Upper lobe of right lung (tissue), 1 donor: ENCODE measurements around the gene PAMR1. TPM values are rescaled to one million over a fixed set of nuclear protein-coding genes. Genes with fewer than 3 reads are reported as not detected.

ENCODE experiments used
- ATAC-seq: fragments of 200-7000 bp; cut with Tn5 transposase; one replicate; pipeline ENCODE4 v1.9.1; 2020; ENCODE audit warnings: mild to moderate bottlenecking, moderate library complexity
- DNase-seq: peaks from one replicate; pipeline ENCODE4 v3.0.0-alpha.2; 2020
- H3K27ac ChIP-seq: fragments of 200-600 bp; one replicate; pipeline ENCODE4 v1.8.0; 2022
- H3K27me3 ChIP-seq: fragments of 200-600 bp; one replicate; pipeline ENCODE4 v1.8.0; 2022; ENCODE audit warnings: mild to moderate bottlenecking
- H3K36me3 ChIP-seq: fragments of 200-600 bp; one replicate; pipeline ENCODE4 v1.8.0; 2022
- H3K4me1 ChIP-seq: fragments of 200-600 bp; one replicate; pipeline ENCODE4 v1.8.0; 2022
- H3K4me3 ChIP-seq: fragments of 200-600 bp; one replicate; pipeline ENCODE4 v1.8.0; 2022; ENCODE audit warnings: mild to moderate bottlenecking
- H3K9me3 ChIP-seq: fragments of 200-600 bp; one replicate; pipeline ENCODE4 v1.8.0; 2022
- intact Hi-C: fragments of 100-400 bp; cut with DNase I; formaldehyde crosslinking; loops from one replicate; pipeline ENCODE4 v1.11.0; 2022
- total RNA-seq: library from RNA; stranded (reverse); fragmentation: NEBNext Ultra II Directional; extraction: Animal tissue kit (Norgen Biotek cat#: 25700); gene quantifications from one replicate; pipeline ENCODE4 v1.2.1, GENCODE V29; 2021
- TF ChIP-seq, protein P1 (sequence below): fragments of 200-600 bp; IDR thresholded peaks from one replicate; pipeline ENCODE4 v1.8.0; 2022; ENCODE audit warnings: antibody characterized with exemption
- donor health status: DM: no; HTN: yes; CAD: no; lungs with severe emphysema.

Gene PAMR1
- total RNA-seq, 1 donor from 2014 or later = 12.4 TPM

DNA sequence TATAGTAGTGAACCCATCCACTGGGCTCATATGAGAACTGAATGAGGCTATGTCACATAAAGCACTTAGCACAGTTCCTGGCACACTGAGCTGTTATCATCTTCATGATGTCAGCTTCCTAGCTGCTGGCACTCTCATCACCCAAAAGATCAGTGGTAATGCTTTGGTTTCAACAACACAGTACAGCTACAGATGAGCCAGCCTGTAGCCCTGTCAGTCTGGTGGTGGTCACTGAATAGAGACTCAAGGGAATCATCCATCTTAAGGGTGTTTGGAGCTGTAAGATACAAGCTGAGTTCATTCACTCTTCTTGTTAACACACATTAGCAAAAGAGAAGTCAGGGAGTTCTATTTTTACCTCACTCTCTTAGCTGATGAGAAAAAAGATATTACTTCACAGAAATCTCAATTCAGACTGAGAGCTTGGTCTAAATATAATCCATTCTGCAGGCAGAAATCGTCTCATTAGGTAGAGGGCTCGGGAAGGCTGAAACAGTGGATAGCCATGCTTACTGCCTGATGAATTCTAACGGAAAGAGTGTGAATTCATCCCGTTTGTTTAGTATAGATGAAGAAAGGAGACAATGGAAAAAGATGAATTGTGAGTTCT is 99.7 kb downstream of the PAMR1 start:
- DNase-seq (no peak), ATAC-seq (no peak)
- TF ChIP-seq, protein P1, sequence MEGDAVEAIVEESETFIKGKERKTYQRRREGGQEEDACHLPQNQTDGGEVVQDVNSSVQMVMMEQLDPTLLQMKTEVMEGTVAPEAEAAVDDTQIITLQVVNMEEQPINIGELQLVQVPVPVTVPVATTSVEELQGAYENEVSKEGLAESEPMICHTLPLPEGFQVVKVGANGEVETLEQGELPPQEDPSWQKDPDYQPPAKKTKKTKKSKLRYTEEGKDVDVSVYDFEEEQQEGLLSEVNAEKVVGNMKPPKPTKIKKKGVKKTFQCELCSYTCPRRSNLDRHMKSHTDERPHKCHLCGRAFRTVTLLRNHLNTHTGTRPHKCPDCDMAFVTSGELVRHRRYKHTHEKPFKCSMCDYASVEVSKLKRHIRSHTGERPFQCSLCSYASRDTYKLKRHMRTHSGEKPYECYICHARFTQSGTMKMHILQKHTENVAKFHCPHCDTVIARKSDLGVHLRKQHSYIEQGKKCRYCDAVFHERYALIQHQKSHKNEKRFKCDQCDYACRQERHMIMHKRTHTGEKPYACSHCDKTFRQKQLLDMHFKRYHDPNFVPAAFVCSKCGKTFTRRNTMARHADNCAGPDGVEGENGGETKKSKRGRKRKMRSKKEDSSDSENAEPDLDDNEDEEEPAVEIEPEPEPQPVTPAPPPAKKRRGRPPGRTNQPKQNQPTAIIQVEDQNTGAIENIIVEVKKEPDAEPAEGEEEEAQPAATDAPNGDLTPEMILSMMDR = no peak
- no peak overlapping the region for H3K27ac ChIP-seq
- peaks cover 14% of the 10 kb centered on the region for H3K4me1 ChIP-seq
- H3K27me3 ChIP-seq = peaks cover 24% of the 10 kb centered on the region
- H3K36me3 ChIP-seq = no peaks in the 10 kb centered on the region
- H3K9me3 ChIP-seq = no peaks in the 10 kb centered on the region
- intact Hi-C loops = no loop called here
- H3K4me3 ChIP-seq = no peak overlapping the region

DNA sequence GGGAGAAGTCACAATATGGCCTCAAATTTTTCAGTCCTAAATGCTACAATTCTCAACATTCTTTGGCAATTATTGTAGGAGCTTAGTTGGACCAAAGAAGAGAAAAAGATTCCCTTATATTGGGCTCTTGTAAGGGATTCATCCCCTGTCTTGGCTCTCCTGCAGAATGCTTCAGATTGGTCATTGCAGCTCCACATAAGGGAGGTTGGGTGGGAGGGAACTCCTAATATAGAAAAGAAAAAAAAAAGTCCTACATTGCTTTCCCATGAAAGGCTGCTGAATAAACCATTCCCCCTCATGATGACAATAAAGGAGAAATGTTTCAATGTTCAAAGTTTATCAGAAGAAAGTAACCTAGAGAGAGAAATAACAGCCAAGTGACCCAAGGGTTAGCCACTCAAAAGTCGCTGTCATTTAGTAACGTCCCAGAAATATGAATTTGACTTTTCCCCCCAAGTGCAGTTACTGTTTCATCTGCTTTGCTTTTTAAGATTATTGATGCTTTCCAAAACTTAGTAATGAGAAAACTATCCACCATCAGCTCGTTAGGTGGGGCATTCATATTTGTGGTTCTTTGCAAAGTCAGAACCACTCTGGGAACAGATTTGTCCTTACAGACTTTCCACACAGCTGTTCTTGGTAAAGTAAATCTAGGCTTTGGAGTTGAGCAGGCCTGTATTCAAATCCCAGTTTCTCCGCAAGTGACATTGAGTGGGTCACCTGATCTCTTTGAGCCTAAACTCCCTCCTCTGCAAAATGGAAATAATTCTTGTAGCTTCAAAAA is 101.1 kb downstream of the PAMR1 start:
- TF ChIP-seq, protein P1 = no peak
- intact Hi-C loops = no loop called here
- ATAC-seq = no peak
- Histone ChIP-seq H3K4me1 (peaks cover 25% of the 10 kb centered on the region), H3K4me3 (no peak overlapping the region), H3K36me3 (no peaks in the 10 kb centered on the region), H3K9me3 (no peaks in the 10 kb centered on the region), H3K27me3 (peaks cover 33% of the 10 kb centered on the region), H3K27ac (no peak overlapping the region)
- no peak for DNase-seq

DNA sequence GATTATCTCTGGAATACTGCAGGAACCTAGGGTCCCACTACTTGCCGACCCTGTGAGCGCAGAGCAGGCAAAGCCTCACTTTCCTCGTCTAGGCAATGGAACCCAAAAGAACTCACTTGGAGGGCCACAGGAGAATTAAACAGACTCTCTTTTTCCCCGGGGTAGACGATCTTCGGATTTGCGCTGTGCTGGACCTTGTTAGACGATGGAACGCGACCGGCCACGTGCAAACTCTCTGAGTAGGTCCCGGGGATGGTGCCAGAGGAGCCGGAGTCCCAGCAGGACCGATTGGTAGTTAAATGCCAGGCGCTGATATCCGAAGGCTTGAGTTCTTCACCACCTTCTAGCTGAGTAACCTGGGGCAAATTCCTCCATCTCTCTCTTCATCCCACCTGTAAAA is 105.0 kb downstream of the PAMR1 start:
- DNase-seq = peak; percentile 69
- H3K27ac ChIP-seq = no peak overlapping the region
- intact Hi-C loops = no loop called here
- H3K36me3 ChIP-seq = no peaks in the 10 kb centered on the region
- H3K4me3 ChIP-seq = peak overlapping the region; percentile 46
- TF ChIP-seq, protein P1 = no peak
- ATAC-seq = peak; percentile 8
- peaks cover 60% of the 10 kb centered on the region for H3K27me3 ChIP-seq
- peaks cover 12% of the 10 kb centered on the region for H3K4me1 ChIP-seq
- no peaks in the 10 kb centered on the region for H3K9me3 ChIP-seq

DNA sequence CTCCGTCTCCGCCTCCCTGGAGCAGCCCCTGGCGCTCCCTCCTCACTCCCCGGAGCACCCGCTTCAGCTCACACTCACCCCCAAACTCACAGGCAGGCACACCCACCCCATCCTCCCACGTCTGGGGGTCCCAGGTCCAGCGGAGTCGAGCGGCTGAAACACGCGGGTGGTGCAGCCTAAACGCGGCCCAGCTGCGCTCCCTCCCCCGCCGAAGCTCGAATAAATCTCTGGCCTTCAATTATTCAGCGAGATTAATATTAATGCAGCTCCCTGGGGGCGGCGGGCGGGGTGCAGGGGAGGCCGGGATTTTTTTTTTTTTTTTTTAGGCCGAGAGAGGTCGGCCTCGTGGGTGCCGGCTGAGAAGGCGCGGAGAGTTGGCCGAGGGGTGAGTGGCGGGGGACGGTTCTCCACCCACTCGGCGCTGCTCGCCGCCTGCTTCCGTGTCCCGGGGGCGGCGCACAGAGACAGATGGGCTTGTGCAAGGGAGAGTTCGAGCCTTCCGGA is 105.5 kb downstream of the PAMR1 start:
- Histone ChIP-seq H3K27me3 (peaks cover 61% of the 10 kb centered on the region), H3K36me3 (no peaks in the 10 kb centered on the region), H3K27ac (no peak overlapping the region), H3K4me1 (peaks cover 12% of the 10 kb centered on the region), H3K4me3 (peak overlapping the region; percentile 46), H3K9me3 (no peaks in the 10 kb centered on the region)
- intact Hi-C loops = no loop called here
- peak; percentile 61 for DNase-seq
- peak; percentile 47 for ATAC-seq
- TF ChIP-seq, protein P1 = no peak

DNA sequence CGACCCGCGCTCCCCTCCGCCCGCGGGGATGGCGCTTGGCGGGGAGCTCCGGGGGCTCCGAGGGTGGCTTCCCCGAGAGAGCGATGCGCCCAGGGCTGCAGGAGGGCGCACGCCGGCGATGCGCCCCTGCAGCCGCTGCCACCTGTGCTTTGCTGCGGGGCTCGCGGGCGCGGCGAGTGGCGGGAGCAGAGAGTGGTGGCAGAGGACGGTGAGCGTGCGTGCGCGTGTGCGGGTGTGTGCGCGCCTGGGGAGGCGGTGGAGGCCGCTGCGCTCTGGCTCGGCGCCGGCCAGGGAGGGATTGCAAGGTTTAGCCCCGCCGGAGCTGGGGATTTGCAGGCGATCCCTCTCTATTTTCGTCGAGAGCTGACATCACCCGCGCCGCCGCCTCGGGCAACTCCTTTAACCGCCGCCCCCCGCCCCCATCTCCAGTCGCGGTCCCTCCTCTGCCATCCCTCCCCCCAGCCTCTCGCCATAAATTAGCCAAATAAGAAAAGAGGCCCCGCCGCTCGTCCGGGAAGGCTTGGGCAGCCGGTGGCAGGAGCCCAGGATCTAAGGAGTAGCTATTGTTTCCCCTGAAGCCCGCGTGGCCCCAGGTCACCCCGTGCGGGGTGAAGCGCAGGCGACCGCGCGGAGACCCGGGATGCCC is 106.1 kb downstream of the PAMR1 start, which contains the start of gene SLC1A2:
SLC1A2 (minus strand) TSS at position 375 of the 646 bp plus-strand sequence. CDS start 592 bp downstream, outside the sequence.
- Histone ChIP-seq H3K4me3 (peak within 1 kb of the TSS; percentile 46), H3K36me3 (no peaks in the 10 kb centered on the region), H3K27me3 (peaks cover 61% of the 10 kb centered on the region), H3K27ac (no peak within 1 kb of the TSS), H3K9me3 (no peaks in the 10 kb centered on the region), H3K4me1 (peaks cover 12% of the 10 kb centered on the region)
- DNase-seq (peak; percentile 62), ATAC-seq (peak; percentile 49)
- intact Hi-C loops = no loop called here
- TF ChIP-seq, protein P1 = no peak
